Measurements from ENCODE around the gene ETV3. TPM values are rescaled to one million over a fixed set of nuclear protein-coding genes. Genes with fewer than 3 reads are reported as not detected.
"Not testable (repeated sequence)": the region's sequence is repeated elsewhere in the genome, so short reads cannot be mapped to it uniquely, and the experiment has no call there.

Gene ETV3
- total RNA-seq, 1 experiment from 2014 or later: 39.7 TPM

GRCh38 chr1:157176591-157177121 is 38.5 kb upstream of the ETV3 start:
- no peak for DNase-seq
- TF ChIP-seq CTCF (IDR thresholded peaks at IDR 0.05; ENCODE audit: unreplicated experiment): no peak
- Mint-ChIP-seq H3K4me1 (ENCODE audit: low read depth, unreplicated experiment) (no peaks in the 10 kb centered on the region), H3K9me3 (ENCODE audit: low read depth, unreplicated experiment) (no peaks in the 10 kb centered on the region), H3K36me3 (ENCODE audit: insufficient read depth, unreplicated experiment) (no peaks in the 10 kb centered on the region), H3K4me3 (ENCODE audit: low read depth, unreplicated experiment) (no peak overlapping the region), H3K27me3 (ENCODE audit: unreplicated experiment) (peaks cover 96% of the 10 kb centered on the region), H3K27ac (ENCODE audit: unreplicated experiment) (no peak overlapping the region)
- CTCF ChIA-PET: interaction anchor here (0.8 to 1.1 kb wide), 2 partner anchors 21 to 305 kb away, joined by 3 read pairs; no protein-coding TSS in a partner anchor
- intact Hi-C loops (cut with micrococcal nuclease; ENCODE audit: unreplicated experiment): no loop called here
- no TSS peak for BruUV-seq (replicated peaks)

- no peak overlapping the region for H3K27ac Mint-ChIP-seq (ENCODE audit: unreplicated experiment)
- no peaks in the 10 kb centered on the region for H3K4me1 Mint-ChIP-seq (ENCODE audit: low read depth, unreplicated experiment)
- CTCF ChIA-PET: interaction anchor here (0.8 kb wide), 1 partner anchor 305 kb away, joined by 3 read pairs; no protein-coding TSS in a partner anchor
- intact Hi-C loops (cut with micrococcal nuclease; ENCODE audit: unreplicated experiment): no loop called here
- peaks cover 96% of the 10 kb centered on the region for H3K27me3 Mint-ChIP-seq (ENCODE audit: unreplicated experiment)
- no TSS peak for BruUV-seq (replicated peaks)
- no peak for TF ChIP-seq CTCF (IDR thresholded peaks at IDR 0.05; ENCODE audit: unreplicated experiment)
- H3K36me3 Mint-ChIP-seq (ENCODE audit: insufficient read depth, unreplicated experiment): no peaks in the 10 kb centered on the region
- H3K9me3 Mint-ChIP-seq (ENCODE audit: low read depth, unreplicated experiment): no peaks in the 10 kb centered on the region
- no peak overlapping the region for H3K4me3 Mint-ChIP-seq (ENCODE audit: low read depth, unreplicated experiment)
- no peak for DNase-seq
These were observed 37.8 kb upstream of the ETV3 start for GRCh38 chr1:157176016-157176415.

GRCh38 chr1:157173900-157174410 is 35.8 kb upstream of the ETV3 start:
- CTCF ChIA-PET: no interaction called here
- TF ChIP-seq CTCF (IDR thresholded peaks at IDR 0.05; ENCODE audit: unreplicated experiment): no peak
- no peak for DNase-seq
- Mint-ChIP-seq H3K36me3 (ENCODE audit: insufficient read depth, unreplicated experiment) (no peaks in the 10 kb centered on the region), H3K4me1 (ENCODE audit: low read depth, unreplicated experiment) (no peaks in the 10 kb centered on the region), H3K4me3 (ENCODE audit: low read depth, unreplicated experiment) (no peak overlapping the region), H3K27me3 (ENCODE audit: unreplicated experiment) (peaks cover 93% of the 10 kb centered on the region), H3K9me3 (ENCODE audit: low read depth, unreplicated experiment) (no peaks in the 10 kb centered on the region), H3K27ac (ENCODE audit: unreplicated experiment) (no peak overlapping the region)
- BruUV-seq (replicated peaks): no TSS peak
- intact Hi-C loops (cut with micrococcal nuclease; ENCODE audit: unreplicated experiment): no loop called here

- DNase-seq; H3K27ac Mint-ChIP-seq (ENCODE audit: unreplicated experiment); H3K4me1 Mint-ChIP-seq (ENCODE audit: low read depth, unreplicated experiment); CTCF ChIA-PET; intact Hi-C loops (cut with micrococcal nuclease; ENCODE audit: unreplicated experiment); H3K9me3 Mint-ChIP-seq (ENCODE audit: low read depth, unreplicated experiment); H3K4me3 Mint-ChIP-seq (ENCODE audit: low read depth, unreplicated experiment); H3K36me3 Mint-ChIP-seq (ENCODE audit: insufficient read depth, unreplicated experiment); BruUV-seq (replicated peaks): not testable (repeated sequence)
- H3K27me3 Mint-ChIP-seq (ENCODE audit: unreplicated experiment): peaks cover 91% of the 10 kb centered on the region
These were observed 35.0 kb upstream of the ETV3 start for GRCh38 chr1:157173241-157173640.

- peaks cover 91% of the 10 kb centered on the region for H3K27me3 Mint-ChIP-seq (ENCODE audit: unreplicated experiment)
- BruUV-seq (replicated peaks); H3K9me3 Mint-ChIP-seq (ENCODE audit: low read depth, unreplicated experiment); H3K36me3 Mint-ChIP-seq (ENCODE audit: insufficient read depth, unreplicated experiment); DNase-seq; H3K4me3 Mint-ChIP-seq (ENCODE audit: low read depth, unreplicated experiment); CTCF ChIA-PET; H3K27ac Mint-ChIP-seq (ENCODE audit: unreplicated experiment); intact Hi-C loops (cut with micrococcal nuclease; ENCODE audit: unreplicated experiment); H3K4me1 Mint-ChIP-seq (ENCODE audit: low read depth, unreplicated experiment): not testable (repeated sequence)
These were observed 34.4 kb upstream of the ETV3 start for GRCh38 chr1:157172591-157172990.

Measured in Calu3 (cell line).